ENCODE data around the gene NTRK1. TPM values are rescaled to one million over a fixed set of nuclear protein-coding genes. Genes with fewer than 3 reads are reported as not detected.

NTRK1 gene
- total RNA-seq, 3 donors from 2014 or later (not counting 1 experiment from before 2014, with no cell fraction given), result 1.7 to 16.7 (median 2.4) TPM

DNA sequence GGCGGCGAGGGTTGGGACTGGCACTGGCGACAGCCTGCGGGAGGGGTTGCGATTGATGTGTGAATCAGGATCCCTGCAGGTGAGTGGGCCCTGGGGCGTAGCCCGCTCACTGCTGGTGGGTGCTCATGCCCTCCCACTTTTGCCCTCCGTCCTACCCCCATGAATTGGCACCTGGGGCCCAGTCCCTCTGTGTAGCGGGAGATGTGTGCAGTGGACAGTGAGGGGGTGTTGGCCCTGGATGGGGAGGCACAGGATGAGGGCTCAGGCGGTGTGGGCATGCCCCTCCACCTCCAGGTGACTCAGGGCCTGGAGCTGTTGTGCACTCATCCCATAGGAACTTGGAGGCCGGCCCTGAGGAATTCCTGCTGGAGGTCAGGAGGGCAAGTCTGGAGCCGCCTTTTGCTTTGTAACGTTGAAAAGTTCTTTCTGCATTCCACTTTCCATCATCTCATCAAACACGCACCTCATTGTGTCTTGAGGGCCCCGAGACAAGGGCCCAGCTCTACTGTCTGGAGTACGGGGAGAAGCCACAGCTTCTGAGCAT lies 35.9 kb downstream of the NTRK1 start:
- peaks cover 20% of the 10 kb centered on the region for H3K4me1 ChIP-seq (ENCODE audit: control insufficient read depth, insufficient read depth, low read length)
- H3K4me3 ChIP-seq (ENCODE audit: low read length), result no peak overlapping the region
- no peaks in the 10 kb centered on the region for H3K36me3 ChIP-seq (ENCODE audit: control insufficient read depth, insufficient read depth, low read length)
- Mint-ChIP-seq H3K27me3 (ENCODE audit: low read depth in 2 of 2) (peaks cover 11 to 49% of the 10 kb centered on the region in 2 donors), H3K4me3 (no peak overlapping the region), H3K9me3 (no peaks in the 10 kb centered on the region), H3K36me3 (no peaks in the 10 kb centered on the region), H3K27ac (no peak overlapping the region), H3K4me1 (peaks cover 5 to 26% of the 10 kb centered on the region in 2 donors)
- ATAC-seq (no peak), DNase-seq (no peak)
- H3K27ac ChIP-seq (ENCODE audit: low read length), result no peak overlapping the region
- 93% methylated on average over 16 of the region's 16 CpGs for WGBS (ENCODE audit: insufficient coverage)
- intact Hi-C loops (cut with micrococcal nuclease), result no loop called here
- H3K9me3 ChIP-seq (ENCODE audit: control insufficient read depth, insufficient read depth, low read length), result no peaks in the 10 kb centered on the region
- TF ChIP-seq CTCF (IDR thresholded peaks at IDR 0.05), result no peak
- peaks cover 26% of the 10 kb centered on the region for H3K27me3 ChIP-seq (ENCODE audit: control insufficient read depth, insufficient read depth, low read length)

DNA sequence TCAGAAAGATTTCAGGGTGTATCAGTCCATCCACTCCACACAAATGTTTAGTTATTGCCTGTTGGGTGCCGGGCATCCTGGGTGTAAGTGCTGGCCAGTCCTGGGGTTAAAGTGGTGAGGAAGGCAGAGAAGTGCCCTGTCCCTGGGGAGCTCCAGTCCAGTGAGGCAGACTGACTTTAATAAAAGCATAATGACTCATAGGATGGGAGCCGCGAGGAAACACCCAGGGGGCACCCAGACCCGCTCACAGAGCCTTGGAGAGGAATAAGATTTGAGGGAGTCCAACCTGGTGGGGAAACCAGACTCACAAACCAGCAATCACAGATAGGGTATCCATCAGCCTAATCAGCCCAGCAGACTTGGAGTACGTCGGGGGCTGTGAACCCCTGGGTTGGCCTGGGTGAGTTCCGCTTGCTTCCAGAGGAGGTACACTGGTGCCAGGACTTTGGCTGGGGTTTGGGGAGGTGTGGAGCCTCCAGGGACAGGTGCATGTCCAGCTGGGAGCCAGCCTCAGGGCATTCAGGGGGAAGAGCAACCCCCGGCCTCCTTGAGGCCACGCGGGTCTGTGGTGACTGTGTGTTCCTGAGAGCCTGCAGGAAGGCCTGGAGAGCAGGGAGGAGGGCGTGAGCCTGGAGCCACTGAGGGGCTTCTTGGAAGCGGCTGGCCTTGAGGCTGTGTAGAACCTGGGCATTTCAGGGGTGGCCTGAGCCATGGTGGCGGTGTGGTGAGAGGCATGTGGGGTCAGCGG lies 36.6 kb downstream of the NTRK1 start:
- peak in 1 of 3 donors; percentile 5 for ATAC-seq
- H3K27ac Mint-ChIP-seq, result no peak overlapping the region
- H3K27me3 Mint-ChIP-seq (ENCODE audit: low read depth in 2 of 2), result peaks cover 11 to 43% of the 10 kb centered on the region in 2 donors
- Histone ChIP-seq H3K36me3 (ENCODE audit: control insufficient read depth, insufficient read depth, low read length) (no peaks in the 10 kb centered on the region), H3K9me3 (ENCODE audit: control insufficient read depth, insufficient read depth, low read length) (no peaks in the 10 kb centered on the region), H3K27ac (ENCODE audit: low read length) (no peak overlapping the region), H3K4me1 (ENCODE audit: control insufficient read depth, insufficient read depth, low read length) (peaks cover 16% of the 10 kb centered on the region), H3K4me3 (ENCODE audit: low read length) (no peak overlapping the region), H3K27me3 (ENCODE audit: control insufficient read depth, insufficient read depth, low read length) (peaks cover 20% of the 10 kb centered on the region)
- peaks cover 5 to 23% of the 10 kb centered on the region in 2 donors for H3K4me1 Mint-ChIP-seq
- H3K36me3 Mint-ChIP-seq, result no peaks in the 10 kb centered on the region
- H3K4me3 Mint-ChIP-seq, result no peak overlapping the region
- intact Hi-C loops (cut with micrococcal nuclease), result no loop called here
- H3K9me3 Mint-ChIP-seq, result no peaks in the 10 kb centered on the region
- DNase-seq, result no peak
- 80% methylated on average over 14 of the region's 14 CpGs for WGBS (ENCODE audit: insufficient coverage)
- TF ChIP-seq CTCF (IDR thresholded peaks at IDR 0.05), result no peak

- no peaks in the 10 kb centered on the region for H3K9me3 Mint-ChIP-seq
- H3K9me3 ChIP-seq (ENCODE audit: control insufficient read depth, insufficient read depth, low read length), result no peaks in the 10 kb centered on the region
- no peaks in the 10 kb centered on the region for H3K36me3 Mint-ChIP-seq
- TF ChIP-seq CTCF (IDR thresholded peaks at IDR 0.05), result no peak
- 8% methylated on average over 12 of the region's 13 CpGs for WGBS (ENCODE audit: insufficient coverage)
- peaks cover 7% of the 10 kb centered on the region for H3K4me1 ChIP-seq (ENCODE audit: control insufficient read depth, insufficient read depth, low read length)
- peaks cover 13% of the 10 kb centered on the region for H3K27me3 ChIP-seq (ENCODE audit: control insufficient read depth, insufficient read depth, low read length)
- peaks cover 5 to 14% of the 10 kb centered on the region in 2 donors for H3K4me1 Mint-ChIP-seq
- peak overlapping the region in 1 of 2 donors; percentile 3 for H3K27ac Mint-ChIP-seq
- DNase-seq (no peak), ATAC-seq (peak in 2 of 3 donors; percentile 9 to 25)
- H3K27me3 Mint-ChIP-seq (ENCODE audit: low read depth in 2 of 2), result peaks cover 11 to 36% of the 10 kb centered on the region in 2 donors
- H3K4me3 ChIP-seq (ENCODE audit: low read length), result no peak overlapping the region
- no peak overlapping the region for H3K4me3 Mint-ChIP-seq
- no peaks in the 10 kb centered on the region for H3K36me3 ChIP-seq (ENCODE audit: control insufficient read depth, insufficient read depth, low read length)
- intact Hi-C loops (cut with micrococcal nuclease), result no loop called here
- H3K27ac ChIP-seq (ENCODE audit: low read length), result no peak overlapping the region
Observed at GRCh38 chr1:156898161-156898566, 37.5 kb downstream of the NTRK1 start.
